ENCODE data around the gene FUOM.

Gene FUOM

DNA sequence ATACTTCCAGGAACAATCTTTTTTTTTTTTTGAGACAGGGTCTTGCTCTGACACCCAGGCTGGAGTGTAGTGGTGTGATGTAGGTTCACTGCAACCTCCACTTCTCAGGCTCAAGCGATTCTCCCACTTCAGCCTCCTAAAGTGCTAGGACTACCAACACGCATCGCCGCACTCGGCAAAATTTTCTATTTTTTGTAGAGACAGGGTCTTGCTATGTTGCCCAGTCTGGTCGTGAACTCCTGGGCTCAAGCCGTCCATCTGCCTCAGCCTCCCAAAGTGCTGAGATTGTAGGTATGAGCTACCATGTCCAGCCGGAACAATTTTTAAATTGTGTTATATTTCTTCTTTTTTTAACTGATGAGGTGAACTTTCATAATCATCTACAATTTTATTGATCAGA lies 47.0 kb downstream of the FUOM start:
- ATAC-seq, result no peak
- Mint-ChIP-seq H3K4me3 (no peak overlapping the region), H3K27ac (no peak overlapping the region), H3K9me3 (no peaks in the 10 kb centered on the region), H3K27me3 (no peaks in the 10 kb centered on the region), H3K4me1 (peaks cover 34% of the 10 kb centered on the region), H3K36me3 (peaks cover 31% of the 10 kb centered on the region)

DNA sequence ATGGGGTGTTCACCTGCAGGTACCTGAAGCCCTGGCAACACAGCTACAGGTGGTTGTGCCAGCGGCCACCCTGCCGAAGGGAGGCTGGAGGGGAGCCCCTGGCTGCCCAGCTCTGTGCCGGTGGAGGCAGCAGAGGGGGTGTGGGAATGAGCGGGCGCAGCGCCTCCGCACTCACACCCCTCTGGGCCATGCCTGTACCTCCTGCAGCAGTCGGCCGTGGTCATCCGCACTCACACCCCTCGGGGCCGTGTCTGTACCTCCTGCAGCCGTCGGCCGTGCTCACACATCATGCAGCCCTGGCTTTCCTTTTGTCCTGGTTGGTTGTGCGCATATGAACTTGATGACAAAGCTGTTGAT lies 47.4 kb downstream of the FUOM start:
- Mint-ChIP-seq H3K27me3 (no peaks in the 10 kb centered on the region), H3K9me3 (no peaks in the 10 kb centered on the region), H3K4me1 (peaks cover 38% of the 10 kb centered on the region), H3K27ac (no peak overlapping the region), H3K4me3 (no peak overlapping the region), H3K36me3 (peaks cover 35% of the 10 kb centered on the region)
- ATAC-seq, result no peak

DNA sequence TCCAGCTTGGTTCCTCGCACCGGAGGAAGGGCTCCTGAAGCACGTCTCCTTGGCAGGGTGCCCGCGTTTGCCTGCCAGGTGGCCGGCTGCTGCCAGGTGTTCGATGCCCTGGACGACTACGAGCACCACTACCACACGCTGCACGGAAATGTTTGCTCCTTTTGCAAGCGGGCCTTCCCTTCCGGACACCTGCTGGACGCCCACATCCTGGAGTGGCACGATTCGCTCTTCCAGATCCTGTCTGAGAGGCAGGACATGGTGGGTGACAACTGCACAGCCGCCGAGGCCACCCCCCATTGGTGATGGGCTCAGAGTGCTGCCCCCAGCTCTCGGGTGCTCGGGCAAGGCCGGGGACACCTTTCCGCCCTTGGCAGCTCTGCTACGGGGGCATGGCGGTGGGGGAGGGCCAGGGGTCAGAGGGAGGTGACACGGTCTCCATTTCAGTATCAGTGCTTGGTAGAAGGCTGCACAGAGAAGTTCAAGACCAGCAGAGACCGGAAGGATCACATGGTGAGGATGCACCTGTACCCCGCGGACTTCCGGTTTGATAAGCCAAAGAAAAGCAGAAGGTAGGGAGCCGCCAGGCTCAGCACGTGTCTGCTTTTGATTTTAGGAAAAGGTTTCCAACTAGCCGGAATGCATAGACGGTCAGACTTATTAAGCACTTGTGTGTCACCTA lies 48.0 kb downstream of the FUOM start:
- H3K4me3 Mint-ChIP-seq, result peak overlapping the region; percentile 83
- H3K4me1 Mint-ChIP-seq, result peaks cover 43% of the 10 kb centered on the region
- no peak for ATAC-seq
- H3K36me3 Mint-ChIP-seq, result peaks cover 40% of the 10 kb centered on the region
- H3K27me3 Mint-ChIP-seq, result no peaks in the 10 kb centered on the region
- H3K27ac Mint-ChIP-seq, result no peak overlapping the region
- H3K9me3 Mint-ChIP-seq, result no peaks in the 10 kb centered on the region

DNA sequence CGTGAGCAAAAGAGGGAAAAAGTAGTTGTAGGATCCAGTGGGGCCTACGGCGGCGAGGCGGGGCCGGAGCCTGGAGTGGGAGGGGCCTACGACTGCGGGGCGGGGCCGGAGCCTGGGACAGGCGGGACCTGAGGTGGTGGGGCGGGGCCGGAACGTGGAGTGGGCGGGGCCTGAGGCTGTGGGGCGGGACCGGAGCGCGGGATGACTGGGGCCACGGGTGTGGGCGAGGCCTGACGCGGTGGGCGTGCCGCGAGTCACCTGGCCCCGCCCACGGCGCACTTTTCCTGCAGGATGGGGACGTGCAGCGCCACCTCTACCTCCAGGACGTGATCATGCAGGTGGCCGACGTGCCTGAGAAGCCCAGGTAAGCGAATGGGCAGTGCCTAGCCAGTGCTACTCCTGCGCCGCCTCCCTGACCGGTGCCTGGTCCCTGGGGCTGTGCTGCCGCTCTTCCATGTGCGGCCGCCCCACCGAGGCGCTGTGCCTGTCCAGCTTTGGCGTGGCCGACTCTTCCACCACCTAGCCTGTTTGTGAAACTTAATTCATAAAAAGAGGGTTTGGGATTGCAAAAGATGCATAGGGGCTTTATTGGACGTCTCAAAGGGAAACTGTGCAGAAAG lies 48.6 kb downstream of the FUOM start:
- H3K36me3 Mint-ChIP-seq, result peaks cover 35% of the 10 kb centered on the region
- no peaks in the 10 kb centered on the region for H3K9me3 Mint-ChIP-seq
- peak overlapping the region; percentile 83 for H3K4me3 Mint-ChIP-seq
- ATAC-seq, result peak; percentile 91
- H3K27ac Mint-ChIP-seq, result peak overlapping the region; percentile 96
- no peaks in the 10 kb centered on the region for H3K27me3 Mint-ChIP-seq
- H3K4me1 Mint-ChIP-seq, result peaks cover 39% of the 10 kb centered on the region

DNA sequence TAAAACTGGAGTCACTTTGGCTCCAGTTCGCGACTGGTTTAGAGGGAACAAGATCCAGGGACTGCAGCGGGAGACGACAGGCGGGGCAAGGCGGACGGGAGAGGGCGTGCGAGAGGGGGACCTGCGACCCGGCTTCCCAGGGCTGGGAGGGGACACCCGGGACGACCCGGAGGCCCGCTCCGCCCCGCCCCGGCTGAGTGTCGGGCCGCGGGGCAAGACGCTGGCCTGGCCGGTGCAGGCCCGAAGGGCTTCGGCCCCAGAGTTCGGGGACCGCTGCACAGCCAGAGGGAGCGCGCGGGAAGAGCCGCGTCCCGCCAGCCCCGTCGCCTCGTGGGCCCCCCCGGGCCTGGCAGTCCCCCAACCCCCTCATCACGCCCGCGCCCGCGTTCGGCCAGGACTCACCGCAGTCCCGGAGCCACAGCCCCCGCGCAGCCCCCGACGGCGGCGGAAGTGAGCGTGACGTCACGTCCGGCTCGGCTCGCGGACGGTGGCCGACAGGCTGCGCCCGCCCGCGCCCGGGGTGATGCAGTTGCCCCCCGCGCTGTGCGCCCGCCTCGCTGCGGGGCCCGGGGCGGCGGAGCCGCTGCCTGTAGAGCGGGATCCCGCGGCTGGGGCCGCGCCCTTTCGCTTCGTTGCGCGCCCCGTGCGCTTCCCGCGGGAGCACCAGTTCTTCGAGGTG lies 49.3 kb downstream of the FUOM start, which contains the start of the genes TUBGCP2 and ZNF511:
TUBGCP2 (minus strand) TSS at position 452 of the 679 bp plus-strand sequence. CDS start 5,931 bp downstream, outside the sequence.
ZNF511 (plus strand) TSS at position 494 of the 679 bp plus-strand sequence; CDS start at position 524, 30 bp downstream.
- peaks cover 34% of the 10 kb centered on the region for H3K36me3 Mint-ChIP-seq
- H3K27ac Mint-ChIP-seq, result peak within 1 kb of the TSS; percentile 96
- peak; percentile 88 for ATAC-seq
- no peaks in the 10 kb centered on the region for H3K27me3 Mint-ChIP-seq
- no peaks in the 10 kb centered on the region for H3K9me3 Mint-ChIP-seq
- peaks cover 35% of the 10 kb centered on the region for H3K4me1 Mint-ChIP-seq
- H3K4me3 Mint-ChIP-seq, result peak within 1 kb of the TSS; percentile 96

DNA sequence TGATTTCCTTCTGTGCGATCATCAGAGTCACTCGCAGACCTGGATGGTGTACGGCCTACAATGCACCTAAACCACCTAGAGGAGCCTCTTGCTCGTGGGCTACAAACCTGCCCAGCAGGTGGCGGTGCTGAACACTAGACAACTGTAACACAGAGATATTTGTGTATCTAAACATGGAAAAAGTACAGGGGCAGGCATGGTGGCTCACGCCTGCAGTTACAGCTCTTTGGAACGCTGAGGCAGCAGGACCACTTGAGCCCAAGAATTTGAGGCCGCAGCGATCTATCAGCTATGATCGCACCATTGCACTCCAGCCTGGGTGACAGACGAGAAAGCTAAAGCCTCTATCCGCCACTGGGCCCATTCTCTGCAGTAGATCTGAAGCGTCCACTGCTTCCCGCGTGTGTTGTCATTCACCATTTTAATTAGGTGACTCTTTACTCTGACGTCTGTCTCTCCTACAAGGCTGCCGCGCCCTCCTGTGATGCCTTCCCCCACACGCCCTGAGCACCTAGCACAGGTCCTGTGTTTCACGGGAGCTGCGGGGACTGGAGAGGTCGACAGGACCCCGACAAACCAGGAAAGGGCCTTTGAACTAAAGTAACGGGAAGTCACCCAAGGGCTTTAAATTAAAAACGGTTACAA lies 49.9 kb downstream of the FUOM start:
- H3K4me3 Mint-ChIP-seq, result peak overlapping the region; percentile 96
- H3K36me3 Mint-ChIP-seq, result peaks cover 33% of the 10 kb centered on the region
- H3K27ac Mint-ChIP-seq, result peak overlapping the region; percentile 96
- ATAC-seq, result peak; percentile 56
- no peaks in the 10 kb centered on the region for H3K9me3 Mint-ChIP-seq
- no peaks in the 10 kb centered on the region for H3K27me3 Mint-ChIP-seq
- H3K4me1 Mint-ChIP-seq, result peaks cover 35% of the 10 kb centered on the region

DNA sequence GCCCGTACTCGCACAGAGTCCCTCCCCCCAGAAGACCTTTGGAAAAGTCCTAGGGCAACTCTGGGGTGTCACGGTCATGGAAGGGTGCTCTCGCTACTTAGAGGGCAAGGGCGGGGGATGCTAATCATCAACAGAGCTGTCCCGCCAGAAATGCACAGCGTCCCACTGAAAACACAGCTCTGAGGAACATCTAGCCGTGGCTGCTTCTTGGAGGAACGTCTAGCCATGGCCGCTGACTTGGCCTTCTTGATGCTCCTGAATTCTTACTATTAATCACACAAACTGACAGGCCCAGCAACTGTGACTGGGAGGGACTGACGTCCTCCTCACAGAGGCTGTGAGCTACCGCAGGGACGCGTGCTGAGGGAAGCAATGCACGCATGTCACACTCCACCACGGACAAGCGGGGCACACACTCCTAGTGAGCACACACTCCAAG lies 50.9 kb downstream of the FUOM start:
- H3K4me1 Mint-ChIP-seq, result peaks cover 39% of the 10 kb centered on the region
- H3K36me3 Mint-ChIP-seq, result peaks cover 31% of the 10 kb centered on the region
- H3K27ac Mint-ChIP-seq, result peak overlapping the region; percentile 96
- no peaks in the 10 kb centered on the region for H3K9me3 Mint-ChIP-seq
- no peak for ATAC-seq
- no peaks in the 10 kb centered on the region for H3K27me3 Mint-ChIP-seq
- H3K4me3 Mint-ChIP-seq, result peak overlapping the region; percentile 50

DNA sequence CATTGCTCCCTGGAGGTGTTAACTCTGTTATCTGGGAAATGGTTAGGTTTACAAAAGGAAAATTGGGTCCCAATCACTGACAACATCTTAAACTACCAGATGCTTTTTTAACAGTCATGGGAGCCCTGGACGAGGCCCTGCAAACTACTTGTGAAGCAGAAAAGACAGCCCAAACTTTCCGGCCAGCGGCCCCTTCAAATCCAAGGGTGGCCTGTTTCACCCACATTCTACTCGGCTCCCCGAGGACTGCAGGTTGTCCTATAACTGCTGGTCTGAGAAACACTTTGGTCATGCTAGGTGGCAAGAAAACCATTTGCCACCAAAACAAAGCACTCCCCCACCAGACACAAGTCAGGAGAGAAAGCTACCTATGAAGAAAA lies 51.7 kb downstream of the FUOM start:
- H3K27ac Mint-ChIP-seq, result peak overlapping the region; percentile 96
- ATAC-seq, result no peak
- peaks cover 39% of the 10 kb centered on the region for H3K4me1 Mint-ChIP-seq
- peaks cover 30% of the 10 kb centered on the region for H3K36me3 Mint-ChIP-seq
- no peaks in the 10 kb centered on the region for H3K27me3 Mint-ChIP-seq
- H3K4me3 Mint-ChIP-seq, result peak overlapping the region; percentile 38
- H3K9me3 Mint-ChIP-seq, result no peaks in the 10 kb centered on the region

Data from stimulated activated memory B cell treated with anti-CD40 and anti-IgM and Interleukin-4, amounts not matched to agents 10 μg/mL and 1 μg/mL and 100 μg/mL, for 72 hours (primary cell).